Caco-2 (cell line): ENCODE data around the gene TRAPPC2L. TPM values are rescaled to one million over a fixed set of nuclear protein-coding genes. Genes with fewer than 3 reads are reported as not detected.

ENCODE experiments used
- BruUV-seq: library from RNA; stranded (reverse); fragments of 400-500 nt; replicated peaks from 2 replicates; lab custom pipeline; 2021; lab: Mats Ljungman, UMichigan
- CTCF ChIA-PET: fragments of 300-600 bp; sonication (Branson Sonifier 250); formaldehyde crosslinking; loops from one replicate; lab custom pipeline; 2022; ENCODE audit warnings: antibody characterized with exemption; lab: Charles Lee
- POLR2A ChIA-PET: fragments of 300-600 bp; sonication (Branson Sonifier 250); formaldehyde crosslinking; loops from one replicate; lab custom pipeline; 2022; ENCODE audit warnings: antibody characterized with exemption; lab: Charles Lee
- DNase-seq, 2 experiments: peaks; one replicate each; pipeline versions ENCODE4 v3.0.0 to v3.0.0-alpha.2; 2020 to 2022
- H3K27me3 ChIP-seq: replicated peaks from 2 replicates; pipeline ENCODE4 v1.6.0; 2011; ENCODE audit warnings: low read length; ENCODE audit not compliant: control insufficient read depth, insufficient read depth
- H3K36me3 ChIP-seq: 2 replicates; pipeline ENCODE4 v1.5.1; 2011; ENCODE audit warnings: low read length; ENCODE audit not compliant: control insufficient read depth, insufficient read depth
- H3K4me1 ChIP-seq: fragments of 250-450 bp; sonication (Bioruptor Pico); 2 replicates; pipeline ENCODE4 v1.5.1; 2020; ENCODE audit warnings: mild to moderate bottlenecking
- H3K4me3 ChIP-seq: 2 replicates; pipeline ENCODE4 v1.5.1; 2011; ENCODE audit warnings: low read depth, mild to moderate bottlenecking, control low read depth, low read length
- H3K9me3 ChIP-seq: fragments of 250-450 bp; sonication (Bioruptor Pico); 2 replicates; pipeline ENCODE4 v1.5.1; 2020; ENCODE audit warnings: mild to moderate bottlenecking, moderate library complexity
- H3K27ac Mint-ChIP-seq: one replicate; pipeline ENCODE4 v1.8.0; 2022; ENCODE audit warnings: mixed read lengths; ENCODE audit not compliant: unreplicated experiment
- H3K27me3 Mint-ChIP-seq: one replicate; pipeline ENCODE4 v1.8.0; 2022; ENCODE audit warnings: mixed read lengths; ENCODE audit not compliant: insufficient read depth, unreplicated experiment
- H3K36me3 Mint-ChIP-seq: one replicate; pipeline ENCODE4 v1.8.0; 2022; ENCODE audit warnings: mild to moderate bottlenecking, mixed read lengths; ENCODE audit not compliant: insufficient read depth, unreplicated experiment
- H3K4me1 Mint-ChIP-seq: one replicate; pipeline ENCODE4 v1.8.0; 2022; ENCODE audit warnings: low read depth, mixed read lengths; ENCODE audit not compliant: unreplicated experiment
- H3K4me3 Mint-ChIP-seq: one replicate; pipeline ENCODE4 v1.8.0; 2022; ENCODE audit warnings: mild to moderate bottlenecking, moderate library complexity, mixed read lengths; ENCODE audit not compliant: unreplicated experiment
- H3K9me3 Mint-ChIP-seq: one replicate; pipeline ENCODE4 v1.8.0; 2022; ENCODE audit warnings: mixed read lengths; ENCODE audit not compliant: unreplicated experiment
- intact Hi-C: fragments of 100-400 bp; cut with micrococcal nuclease; formaldehyde crosslinking; loops from one replicate; pipeline ENCODE4 v1.10.0; 2022; ENCODE audit not compliant: unreplicated experiment
- total RNA-seq: library from RNA; stranded (reverse); gene quantifications from 2 replicates; pipeline ENCODE4 v1.2.3, GENCODE V29; 2022
- TF ChIP-seq, protein P1 (sequence below), 2 experiments: fragments of 200-600 bp in 1 of 2; IDR thresholded peaks; 1 replicate in 1 of 2; 2 replicates in 1 of 2; pipeline versions ENCODE4 v1.5.1 to v1.8.0; 2011 to 2022; ENCODE audit warnings: antibody characterized with exemption in 1 of 2, control low read depth in 1 of 2, inconsistent platforms in 1 of 2, low read depth in 1 of 2, low read length in 1 of 2, mild to moderate bottlenecking in 1 of 2, moderate library complexity in 1 of 2; ENCODE audit not compliant: insufficient read depth in 1 of 2, severe bottlenecking in 1 of 2, unreplicated experiment in 1 of 2

TRAPPC2L gene
- total RNA-seq, 1 experiment from 2014 or later, result 179 TPM

DNA sequence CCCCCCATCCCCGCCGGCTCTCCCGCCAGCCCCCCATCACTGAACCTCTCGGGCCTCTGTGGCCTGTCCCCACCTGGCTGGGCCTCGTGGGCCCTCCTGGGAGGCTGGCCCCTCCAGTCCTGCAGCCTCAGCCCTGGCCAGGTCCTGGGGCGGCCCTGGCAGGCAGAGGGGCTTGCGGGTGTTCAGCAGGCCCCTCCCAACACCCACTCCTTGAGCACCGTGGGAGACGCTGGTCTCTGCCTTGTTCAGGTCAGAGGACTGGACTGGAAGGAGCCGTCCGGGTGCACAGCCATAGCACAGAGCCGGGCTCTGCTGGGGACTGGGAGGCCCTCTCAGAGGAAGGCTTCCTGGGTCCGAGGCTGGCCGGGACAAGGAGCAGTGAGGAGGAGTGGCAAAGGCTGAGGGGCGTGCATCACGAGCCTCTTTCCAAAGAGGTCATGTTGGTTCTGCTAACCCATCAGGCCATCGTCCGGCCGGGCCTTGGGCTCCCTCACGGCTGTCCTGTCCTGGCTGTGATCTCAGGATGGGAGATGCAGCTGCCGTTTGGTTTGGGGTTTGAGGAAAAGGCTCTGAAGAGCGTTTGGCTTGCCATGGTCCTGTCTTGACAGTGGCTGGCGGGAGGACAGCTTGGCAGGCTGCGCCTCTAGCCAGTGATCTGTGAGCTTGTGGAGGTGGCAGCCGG is 15.9 kb downstream of the TRAPPC2L start:
- Histone ChIP-seq H3K36me3 (no peaks in the 10 kb centered on the region), H3K4me3 (no peak overlapping the region), H3K4me1 (no peaks in the 10 kb centered on the region), H3K9me3 (no peaks in the 10 kb centered on the region), H3K27me3 (no peaks in the 10 kb centered on the region; the same call in 1 of the 2 replicates)
- Mint-ChIP-seq H3K36me3 (no peaks in the 10 kb centered on the region), H3K27me3 (peaks cover 10% of the 10 kb centered on the region), H3K4me3 (no peak overlapping the region), H3K9me3 (no peaks in the 10 kb centered on the region), H3K27ac (no peak overlapping the region), H3K4me1 (no peaks in the 10 kb centered on the region)
- ChIA-PET CTCF (no interaction called here), POLR2A (no interaction called here)
- TF ChIP-seq, protein P1, sequence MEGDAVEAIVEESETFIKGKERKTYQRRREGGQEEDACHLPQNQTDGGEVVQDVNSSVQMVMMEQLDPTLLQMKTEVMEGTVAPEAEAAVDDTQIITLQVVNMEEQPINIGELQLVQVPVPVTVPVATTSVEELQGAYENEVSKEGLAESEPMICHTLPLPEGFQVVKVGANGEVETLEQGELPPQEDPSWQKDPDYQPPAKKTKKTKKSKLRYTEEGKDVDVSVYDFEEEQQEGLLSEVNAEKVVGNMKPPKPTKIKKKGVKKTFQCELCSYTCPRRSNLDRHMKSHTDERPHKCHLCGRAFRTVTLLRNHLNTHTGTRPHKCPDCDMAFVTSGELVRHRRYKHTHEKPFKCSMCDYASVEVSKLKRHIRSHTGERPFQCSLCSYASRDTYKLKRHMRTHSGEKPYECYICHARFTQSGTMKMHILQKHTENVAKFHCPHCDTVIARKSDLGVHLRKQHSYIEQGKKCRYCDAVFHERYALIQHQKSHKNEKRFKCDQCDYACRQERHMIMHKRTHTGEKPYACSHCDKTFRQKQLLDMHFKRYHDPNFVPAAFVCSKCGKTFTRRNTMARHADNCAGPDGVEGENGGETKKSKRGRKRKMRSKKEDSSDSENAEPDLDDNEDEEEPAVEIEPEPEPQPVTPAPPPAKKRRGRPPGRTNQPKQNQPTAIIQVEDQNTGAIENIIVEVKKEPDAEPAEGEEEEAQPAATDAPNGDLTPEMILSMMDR (IDR thresholded peaks at IDR 0.05; ENCODE audit: insufficient read depth in 1 of 2, low read depth in 1 of 2, low read length in 1 of 2, severe bottlenecking in 1 of 2, unreplicated experiment in 1 of 2), result no peak
- no peak for DNase-seq
- BruUV-seq, result no TSS peak
- intact Hi-C loops, result no loop called here

DNA sequence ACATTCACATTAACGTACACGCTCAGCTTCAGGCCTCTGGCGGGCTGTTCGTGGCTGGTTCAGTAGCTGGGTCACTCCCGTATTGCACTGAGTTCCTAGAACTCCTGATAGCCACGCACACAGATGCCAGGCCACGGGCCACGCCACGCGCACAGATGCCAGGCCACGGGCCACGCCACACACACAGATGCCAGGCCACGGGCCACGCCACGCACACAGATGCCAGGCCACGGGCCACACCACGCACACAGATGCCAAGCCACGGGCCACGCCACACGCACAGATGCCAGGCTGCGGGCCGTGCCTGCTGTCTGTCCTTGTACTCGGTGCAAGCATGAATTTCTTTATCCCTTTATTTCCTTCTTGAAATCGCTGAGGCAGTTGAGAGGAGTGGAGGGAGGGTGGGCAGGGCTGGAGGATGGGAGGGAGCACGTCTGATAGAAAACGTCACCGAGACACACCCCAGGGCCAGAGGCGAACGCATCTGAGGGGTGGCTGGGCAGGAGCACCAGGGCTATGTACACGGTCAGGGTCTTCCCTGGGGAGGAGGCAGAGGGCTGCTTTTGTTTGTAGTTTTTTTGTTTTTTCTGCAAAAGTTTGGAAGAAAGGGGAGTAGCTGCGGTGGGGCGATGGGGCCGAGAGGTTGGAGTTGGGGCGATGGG is 18.1 kb downstream of the TRAPPC2L start:
- ChIA-PET CTCF (no interaction called here), POLR2A (no interaction called here)
- Mint-ChIP-seq H3K9me3 (no peaks in the 10 kb centered on the region), H3K4me3 (no peak overlapping the region), H3K36me3 (no peaks in the 10 kb centered on the region), H3K27me3 (peaks cover 12% of the 10 kb centered on the region), H3K4me1 (no peaks in the 10 kb centered on the region), H3K27ac (no peak overlapping the region)
- TF ChIP-seq, protein P1 (IDR thresholded peaks at IDR 0.05; ENCODE audit: insufficient read depth in 1 of 2, low read depth in 1 of 2, low read length in 1 of 2, severe bottlenecking in 1 of 2, unreplicated experiment in 1 of 2), result no peak
- intact Hi-C loops, result no loop called here
- Histone ChIP-seq H3K4me3 (no peak overlapping the region), H3K27me3 (no peaks in the 10 kb centered on the region; the same call in 1 of the 2 replicates), H3K9me3 (no peaks in the 10 kb centered on the region), H3K4me1 (peaks cover 9% of the 10 kb centered on the region), H3K36me3 (no peaks in the 10 kb centered on the region)
- no TSS peak for BruUV-seq
- DNase-seq, result no peak

DNA sequence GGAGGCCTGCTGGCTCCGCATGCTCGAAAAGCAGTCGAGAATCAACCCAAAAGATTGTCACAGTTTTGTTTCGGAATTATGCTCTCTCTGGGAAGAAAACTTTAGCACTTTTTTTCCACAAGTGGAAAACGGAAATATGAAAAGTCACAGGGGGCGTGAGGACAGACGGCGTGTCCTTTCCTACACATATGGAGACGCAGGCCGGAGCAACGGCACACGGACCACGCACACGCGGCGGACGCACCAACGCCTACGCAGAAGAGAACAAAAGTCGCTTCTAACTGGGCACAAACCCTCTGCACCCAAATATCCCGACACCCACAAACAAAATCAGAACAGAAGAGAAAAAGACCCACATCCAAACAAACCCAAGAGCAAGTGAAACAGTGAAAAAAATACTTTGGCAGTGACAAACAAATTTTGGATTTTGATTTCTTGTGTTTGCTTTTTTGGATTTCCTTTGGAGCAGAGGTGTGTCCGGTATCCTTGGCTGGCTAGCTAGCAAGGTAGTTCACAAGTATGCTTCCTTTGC is 18.8 kb downstream of the TRAPPC2L start:
- no peak for DNase-seq
- CTCF ChIA-PET, result no interaction called here
- no peaks in the 10 kb centered on the region for H3K36me3 Mint-ChIP-seq
- H3K27ac Mint-ChIP-seq, result no peak overlapping the region
- BruUV-seq, result no TSS peak
- Histone ChIP-seq H3K4me3 (no peak overlapping the region), H3K4me1 (peaks cover 16% of the 10 kb centered on the region), H3K9me3 (no peaks in the 10 kb centered on the region), H3K36me3 (no peaks in the 10 kb centered on the region), H3K27me3 (no peaks in the 10 kb centered on the region; the same call in 1 of the 2 replicates)
- POLR2A ChIA-PET, result no interaction called here
- no peaks in the 10 kb centered on the region for H3K4me1 Mint-ChIP-seq
- TF ChIP-seq, protein P1 (IDR thresholded peaks at IDR 0.05; ENCODE audit: insufficient read depth in 1 of 2, low read depth in 1 of 2, low read length in 1 of 2, severe bottlenecking in 1 of 2, unreplicated experiment in 1 of 2), result no peak
- H3K4me3 Mint-ChIP-seq, result no peak overlapping the region
- H3K9me3 Mint-ChIP-seq, result no peaks in the 10 kb centered on the region
- intact Hi-C loops, result no loop called here
- H3K27me3 Mint-ChIP-seq, result peaks cover 12% of the 10 kb centered on the region
